Lower lobe of right lung (tissue), 2 donors: ENCODE measurements around the gene COL20A1. TPM values are rescaled to one million over a fixed set of nuclear protein-coding genes. Genes with fewer than 3 reads are reported as not detected.

ENCODE experiments used
- ATAC-seq, 2 donors: fragments of 200-7000 bp; cut with Tn5 transposase; one replicate each; pipeline ENCODE4 v1.9.1; 2020 to 2022; ENCODE audit warnings: mild to moderate bottlenecking in 2 of 2, moderate library complexity in 2 of 2
- DNase-seq: peaks from one replicate; pipeline ENCODE4 v3.0.0-alpha.2; 2020
- H3K27ac ChIP-seq: fragments of 200-600 bp; one replicate; pipeline ENCODE4 v1.8.0; 2022
- H3K27me3 ChIP-seq: fragments of 200-600 bp; one replicate; pipeline ENCODE4 v1.8.0; 2022; ENCODE audit warnings: low read depth
- H3K36me3 ChIP-seq: fragments of 200-600 bp; one replicate; pipeline ENCODE4 v1.8.0; 2022; ENCODE audit warnings: mild to moderate bottlenecking
- H3K4me1 ChIP-seq: fragments of 200-600 bp; one replicate; pipeline ENCODE4 v1.8.0; 2022
- H3K4me3 ChIP-seq: fragments of 200-600 bp; one replicate; pipeline ENCODE4 v1.8.0; 2022; ENCODE audit warnings: mild to moderate bottlenecking
- H3K9me3 ChIP-seq: fragments of 200-600 bp; one replicate; pipeline ENCODE4 v1.8.0; 2022
- CTCF ChIP-seq: fragments of 200-600 bp; IDR thresholded peaks from one replicate; pipeline ENCODE4 v1.8.0; 2022; ENCODE audit warnings: antibody characterized with exemption, mild to moderate bottlenecking
- intact Hi-C: fragments of 100-400 bp; cut with DNase I; formaldehyde crosslinking; loops from one replicate; pipeline ENCODE4 v1.11.0; 2022
- total RNA-seq: library from RNA; stranded (reverse); fragmentation: NEBNext Ultra II Directional; extraction: Animal tissue kit (Norgen Biotek cat#: 25700); gene quantifications from one replicate; pipeline ENCODE4 v1.2.1, GENCODE V29; 2021
- donor health status: DM: no; HTN: yes; CAD: no; lungs with severe emphysema.

COL20A1 gene
- total RNA-seq, 1 donor from 2014 or later, result not detected

DNA sequence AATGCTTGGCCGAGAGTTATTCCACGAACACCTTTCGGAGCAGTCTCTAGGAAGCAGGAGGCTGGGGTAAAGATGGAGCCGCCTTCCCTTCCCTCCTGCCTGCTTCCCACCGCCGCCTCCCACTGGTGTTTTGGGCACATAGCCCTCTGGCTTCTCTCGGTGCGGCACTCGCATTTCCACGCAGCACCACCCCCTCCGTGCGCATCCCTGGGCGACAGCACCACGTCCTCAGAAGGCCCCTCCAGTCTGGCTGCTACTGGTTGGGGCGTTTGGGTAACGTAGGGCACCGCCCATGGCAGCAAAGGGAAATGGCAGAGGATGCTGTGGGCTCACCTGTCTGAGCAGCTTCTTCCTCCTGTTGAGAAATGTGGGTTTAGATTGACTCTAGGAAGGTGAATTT, 2.4 kb downstream of the COL20A1 start:
- no peak overlapping the region for H3K27ac ChIP-seq
- TF ChIP-seq CTCF, result no peak
- no peaks in the 10 kb centered on the region for H3K9me3 ChIP-seq
- H3K27me3 ChIP-seq, result peaks cover 52% of the 10 kb centered on the region
- ATAC-seq (no peak), DNase-seq (no peak)
- H3K4me1 ChIP-seq, result no peaks in the 10 kb centered on the region
- H3K36me3 ChIP-seq, result no peaks in the 10 kb centered on the region
- H3K4me3 ChIP-seq, result no peak overlapping the region
- intact Hi-C loops, result no loop called here

- no peak overlapping the region for H3K27ac ChIP-seq
- H3K27me3 ChIP-seq, result peaks cover 52% of the 10 kb centered on the region
- H3K9me3 ChIP-seq, result no peaks in the 10 kb centered on the region
- no peaks in the 10 kb centered on the region for H3K4me1 ChIP-seq
- no peak for TF ChIP-seq CTCF
- H3K36me3 ChIP-seq, result no peaks in the 10 kb centered on the region
- no peak overlapping the region for H3K4me3 ChIP-seq
- intact Hi-C loops, result no loop called here
- no peak for DNase-seq
- no peak for ATAC-seq
Observed at GRCh38 chr20:63295846-63296245, 2.9 kb downstream of the COL20A1 start.

DNA sequence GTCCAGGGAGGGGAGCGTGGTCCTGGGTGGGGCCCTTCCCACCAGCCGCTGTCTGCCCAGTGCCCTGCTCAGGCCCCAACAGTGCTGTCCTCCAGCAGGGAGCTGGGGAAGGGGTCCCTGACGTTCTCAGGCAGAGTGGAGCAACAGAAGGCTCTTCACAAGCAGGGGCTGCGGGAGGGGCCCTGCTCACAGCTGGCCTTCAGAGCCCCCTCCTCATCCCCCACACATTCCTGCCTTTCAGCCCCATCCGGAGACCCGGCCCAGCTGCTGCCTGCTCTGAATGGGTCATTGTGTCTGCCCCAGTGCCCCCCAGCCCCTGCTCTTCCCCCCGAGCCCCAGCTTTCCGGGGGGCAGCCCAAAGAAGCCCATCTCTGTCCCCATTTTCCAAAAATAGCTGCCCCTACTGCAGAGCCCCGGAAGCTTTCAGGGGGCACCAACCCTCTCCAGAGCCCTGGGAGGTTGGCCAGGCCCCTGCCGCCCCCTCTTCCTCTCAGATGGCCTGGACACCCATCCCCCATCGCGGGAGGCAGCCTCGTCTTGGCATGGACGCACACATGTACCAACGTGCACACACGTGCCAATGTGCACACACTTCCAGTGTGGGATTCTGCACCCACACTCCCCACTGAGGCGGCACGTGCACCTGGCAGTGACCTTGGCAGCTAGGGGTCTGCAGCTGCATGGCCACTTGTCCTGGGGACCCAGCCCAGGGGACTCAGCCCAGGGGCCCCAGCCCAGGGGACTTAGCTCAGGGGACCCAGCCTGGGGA, 3.7 kb downstream of the COL20A1 start:
- DNase-seq, result no peak
- intact Hi-C loops, result no loop called here
- peaks cover 52% of the 10 kb centered on the region for H3K27me3 ChIP-seq

GRCh38 chr20:63297371-63297781, 4.4 kb downstream of the COL20A1 start:
- intact Hi-C loops, result no loop called here
- H3K4me1 ChIP-seq, result no peaks in the 10 kb centered on the region
- ATAC-seq (no peak), DNase-seq (no peak)
- no peak overlapping the region for H3K4me3 ChIP-seq
- no peak overlapping the region for H3K27ac ChIP-seq
- H3K27me3 ChIP-seq, result peaks cover 52% of the 10 kb centered on the region
- TF ChIP-seq CTCF, result no peak
- no peaks in the 10 kb centered on the region for H3K36me3 ChIP-seq
- peaks cover 6% of the 10 kb centered on the region for H3K9me3 ChIP-seq

More for the DNA sequence above, 3.7 kb downstream of the COL20A1 start:
- peak in 1 of 2 donors; percentile 24 for ATAC-seq
- H3K27ac ChIP-seq, result no peak overlapping the region
- H3K36me3 ChIP-seq, result no peaks in the 10 kb centered on the region
- no peak for TF ChIP-seq CTCF
- no peaks in the 10 kb centered on the region for H3K4me1 ChIP-seq
- peaks cover 6% of the 10 kb centered on the region for H3K9me3 ChIP-seq
- no peak overlapping the region for H3K4me3 ChIP-seq

- TF ChIP-seq CTCF, result no peak
- ATAC-seq (no peak), DNase-seq (no peak)
- intact Hi-C loops, result no loop called here
- Histone ChIP-seq H3K4me1 (no peaks in the 10 kb centered on the region), H3K27me3 (peaks cover 52% of the 10 kb centered on the region), H3K9me3 (peaks cover 6% of the 10 kb centered on the region), H3K27ac (no peak overlapping the region), H3K4me3 (no peak overlapping the region), H3K36me3 (no peaks in the 10 kb centered on the region)
Observed at GRCh38 chr20:63297796-63298572, 5.0 kb downstream of the COL20A1 start.
